Measurements from ENCODE around the gene MPZL1.

- no peak for TF ChIP-seq POLR2A (IDR thresholded peaks at IDR 0.05)
- no peak for TF ChIP-seq CTCF (IDR thresholded peaks at IDR 0.05)
- no peak for TF ChIP-seq EP300 (IDR thresholded peaks at IDR 0.05; ENCODE audit: low read depth)
- no peak for TF ChIP-seq POLR2AphosphoS5 (IDR thresholded peaks at IDR 0.05)
Measured at GRCh38 chr1:167722870-167723251, 1.1 kb downstream of the MPZL1 start.
